C4-2B (cell line): ENCODE results near the gene BBIP1.

ENCODE experiments used
- CTCF ChIP-seq: fragments of 450-650 bp; conservative IDR thresholded peaks from 2 replicates; pipeline ENCODE4 v1.5.1; 2017; ENCODE audit warnings: mild to moderate bottlenecking
- ZFX ChIP-seq: fragments of 450-650 bp; IDR thresholded peaks from 2 replicates; pipeline ENCODE4 v1.6.1; 2017

GRCh38 chr10:110860576-110861241, 58.3 kb downstream of the BBIP1 start:
- TF ChIP-seq CTCF (no peak), ZFX (no peak)
